Endothelial cell (in vitro differentiated cells): Measurements from ENCODE around the gene CDYL2. TPM values are rescaled to one million over a fixed set of nuclear protein-coding genes. Genes with fewer than 3 reads are reported as not detected.

Experiments
- DNase-seq: peaks from one replicate; pipeline ENCODE4 v3.0.0; 2021; ENCODE audit warnings: low spot score
- H3K27ac Mint-ChIP-seq: one replicate; pipeline ENCODE4 v1.8.0; 2021; ENCODE audit warnings: mixed read lengths, inconsistent platforms; ENCODE audit not compliant: unreplicated experiment
- H3K27me3 Mint-ChIP-seq: one replicate; pipeline ENCODE4 v1.8.0; 2021; ENCODE audit warnings: mild to moderate bottlenecking, moderate library complexity, mixed read lengths, inconsistent platforms; ENCODE audit not compliant: unreplicated experiment
- H3K36me3 Mint-ChIP-seq: one replicate; pipeline ENCODE4 v1.8.0; 2021; ENCODE audit warnings: mild to moderate bottlenecking, low read depth, mixed read lengths, inconsistent platforms; ENCODE audit not compliant: unreplicated experiment
- H3K4me1 Mint-ChIP-seq: one replicate; pipeline ENCODE4 v1.8.0; 2021; ENCODE audit warnings: mild to moderate bottlenecking, mixed read lengths, inconsistent platforms; ENCODE audit not compliant: unreplicated experiment
- H3K4me3 Mint-ChIP-seq: one replicate; pipeline ENCODE4 v1.8.0; 2021; ENCODE audit warnings: mild to moderate bottlenecking, mixed read lengths, inconsistent platforms; ENCODE audit not compliant: unreplicated experiment
- H3K9me3 Mint-ChIP-seq: one replicate; pipeline ENCODE4 v1.8.0; 2021; ENCODE audit warnings: mixed read lengths, inconsistent platforms; ENCODE audit not compliant: unreplicated experiment
- total RNA-seq: library from RNA; stranded (reverse); fragmentation: NEBNext Ultra II Directional; extraction: Animal tissue kit (Norgen Biotek cat#: 25700); gene quantifications from one replicate; pipeline ENCODE4 v1.2.1, GENCODE V29; 2021; ENCODE audit not compliant: unreplicated experiment
- TF ChIP-seq, protein P1 (sequence below): fragments of 200-600 bp; sonication (generic); IDR thresholded peaks from one replicate; pipeline ENCODE4 v1.5.0; 2021; ENCODE audit warnings: antibody characterized with exemption; ENCODE audit not compliant: unreplicated experiment

The CDYL2 gene
- total RNA-seq, 1 donor from 2014 or later, result 26.6 TPM

DNA sequence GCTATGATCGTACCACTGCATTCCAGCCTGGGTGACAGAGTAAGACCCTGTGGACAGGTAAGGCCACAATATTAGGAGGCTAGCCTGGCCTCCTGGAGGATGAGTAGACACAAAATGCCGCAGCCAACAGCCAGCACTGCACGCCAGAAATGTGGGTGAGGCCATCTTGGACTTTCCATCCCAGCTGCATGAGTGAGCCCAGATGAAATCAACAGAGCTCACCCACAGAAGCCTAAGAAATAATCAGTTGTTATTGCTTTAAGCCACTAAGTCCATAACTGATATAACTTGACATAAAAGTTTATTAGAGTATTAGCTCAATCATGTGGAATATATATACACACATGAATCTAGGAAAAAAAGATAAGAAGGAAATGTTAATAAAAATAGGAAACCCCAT, 101.7 kb downstream of the CDYL2 start:
- TF ChIP-seq, protein P1, sequence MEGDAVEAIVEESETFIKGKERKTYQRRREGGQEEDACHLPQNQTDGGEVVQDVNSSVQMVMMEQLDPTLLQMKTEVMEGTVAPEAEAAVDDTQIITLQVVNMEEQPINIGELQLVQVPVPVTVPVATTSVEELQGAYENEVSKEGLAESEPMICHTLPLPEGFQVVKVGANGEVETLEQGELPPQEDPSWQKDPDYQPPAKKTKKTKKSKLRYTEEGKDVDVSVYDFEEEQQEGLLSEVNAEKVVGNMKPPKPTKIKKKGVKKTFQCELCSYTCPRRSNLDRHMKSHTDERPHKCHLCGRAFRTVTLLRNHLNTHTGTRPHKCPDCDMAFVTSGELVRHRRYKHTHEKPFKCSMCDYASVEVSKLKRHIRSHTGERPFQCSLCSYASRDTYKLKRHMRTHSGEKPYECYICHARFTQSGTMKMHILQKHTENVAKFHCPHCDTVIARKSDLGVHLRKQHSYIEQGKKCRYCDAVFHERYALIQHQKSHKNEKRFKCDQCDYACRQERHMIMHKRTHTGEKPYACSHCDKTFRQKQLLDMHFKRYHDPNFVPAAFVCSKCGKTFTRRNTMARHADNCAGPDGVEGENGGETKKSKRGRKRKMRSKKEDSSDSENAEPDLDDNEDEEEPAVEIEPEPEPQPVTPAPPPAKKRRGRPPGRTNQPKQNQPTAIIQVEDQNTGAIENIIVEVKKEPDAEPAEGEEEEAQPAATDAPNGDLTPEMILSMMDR, result no peak
- no peaks in the 10 kb centered on the region for H3K36me3 Mint-ChIP-seq
- no peak overlapping the region for H3K4me3 Mint-ChIP-seq
- H3K9me3 Mint-ChIP-seq, result no peaks in the 10 kb centered on the region
- DNase-seq, result no peak
- H3K4me1 Mint-ChIP-seq, result peaks cover 4% of the 10 kb centered on the region
- H3K27me3 Mint-ChIP-seq, result peaks cover 5% of the 10 kb centered on the region
- no peak overlapping the region for H3K27ac Mint-ChIP-seq

DNA sequence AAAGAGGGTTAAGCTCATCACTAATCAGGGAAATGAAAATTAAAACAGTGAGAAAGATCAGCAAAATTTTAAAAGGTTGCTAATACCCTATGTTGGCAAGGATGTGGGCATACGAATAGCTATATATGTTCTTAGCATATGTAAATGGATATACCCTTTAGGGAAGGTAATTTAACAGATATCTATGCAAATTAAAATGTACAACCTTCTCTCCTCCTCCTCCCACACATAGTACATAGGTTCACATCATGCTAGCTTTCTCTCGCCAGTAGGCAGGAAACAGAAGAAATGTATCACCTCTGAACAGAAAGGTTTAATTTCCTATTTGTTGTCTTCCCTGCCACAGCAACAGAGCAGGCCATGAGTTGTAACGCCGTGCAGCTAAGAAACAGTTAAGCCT, 103.8 kb downstream of the CDYL2 start:
- TF ChIP-seq, protein P1, result no peak
- no peak for DNase-seq

DNA sequence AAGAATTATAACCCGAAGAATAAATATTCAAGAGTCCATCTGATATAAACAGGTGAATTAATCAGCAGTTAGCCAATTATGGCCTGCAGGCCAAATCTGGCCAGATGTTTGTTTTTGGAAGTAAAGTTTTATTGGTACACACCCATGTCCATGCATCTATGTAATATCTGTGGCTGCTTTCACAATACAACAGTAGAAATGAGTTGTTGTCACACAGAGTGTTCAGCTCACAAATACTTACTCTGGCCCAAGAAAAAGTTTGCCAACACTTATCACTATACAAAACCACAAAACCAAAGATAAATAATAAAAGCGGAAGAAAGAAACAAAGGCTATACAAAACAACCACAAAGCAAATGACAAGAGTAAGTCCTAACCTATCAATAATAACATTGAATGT, 109.4 kb downstream of the CDYL2 start:
- TF ChIP-seq, protein P1, result no peak
- DNase-seq, result no peak
- Mint-ChIP-seq H3K36me3 (peaks cover 4% of the 10 kb centered on the region), H3K27ac (no peak overlapping the region), H3K4me3 (no peak overlapping the region), H3K9me3 (no peaks in the 10 kb centered on the region), H3K4me1 (no peaks in the 10 kb centered on the region), H3K27me3 (peaks cover 5% of the 10 kb centered on the region)

More for the DNA sequence above, 103.8 kb downstream of the CDYL2 start:
- Mint-ChIP-seq H3K27ac (no peak overlapping the region), H3K4me3 (no peak overlapping the region), H3K4me1 (peaks cover 4% of the 10 kb centered on the region), H3K27me3 (peaks cover 3% of the 10 kb centered on the region), H3K36me3 (no peaks in the 10 kb centered on the region), H3K9me3 (no peaks in the 10 kb centered on the region)

DNA sequence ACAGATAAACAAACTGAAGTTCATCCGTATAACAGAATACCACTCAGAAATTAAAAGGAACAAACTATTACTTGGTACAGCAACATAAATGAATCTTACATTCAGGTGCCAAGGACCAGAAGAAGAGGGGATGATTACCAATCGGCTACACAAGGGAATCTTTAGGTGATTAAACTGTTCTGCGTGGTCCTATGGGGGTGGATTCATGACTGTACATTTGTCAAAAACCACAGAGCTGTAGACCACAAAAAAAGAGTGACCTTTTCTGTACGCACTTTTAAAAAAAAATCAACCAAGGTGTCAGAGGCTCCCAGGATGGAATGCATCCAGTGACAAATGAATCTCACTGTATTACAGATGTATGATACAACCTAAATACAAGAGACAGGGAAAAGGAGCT, 110.8 kb downstream of the CDYL2 start:
- TF ChIP-seq, protein P1, result no peak
- peaks cover 4% of the 10 kb centered on the region for H3K36me3 Mint-ChIP-seq
- H3K4me3 Mint-ChIP-seq, result no peak overlapping the region
- peaks cover 3% of the 10 kb centered on the region for H3K27me3 Mint-ChIP-seq
- peaks cover 4% of the 10 kb centered on the region for H3K4me1 Mint-ChIP-seq
- H3K9me3 Mint-ChIP-seq, result no peaks in the 10 kb centered on the region
- H3K27ac Mint-ChIP-seq, result no peak overlapping the region
- no peak for DNase-seq

DNA sequence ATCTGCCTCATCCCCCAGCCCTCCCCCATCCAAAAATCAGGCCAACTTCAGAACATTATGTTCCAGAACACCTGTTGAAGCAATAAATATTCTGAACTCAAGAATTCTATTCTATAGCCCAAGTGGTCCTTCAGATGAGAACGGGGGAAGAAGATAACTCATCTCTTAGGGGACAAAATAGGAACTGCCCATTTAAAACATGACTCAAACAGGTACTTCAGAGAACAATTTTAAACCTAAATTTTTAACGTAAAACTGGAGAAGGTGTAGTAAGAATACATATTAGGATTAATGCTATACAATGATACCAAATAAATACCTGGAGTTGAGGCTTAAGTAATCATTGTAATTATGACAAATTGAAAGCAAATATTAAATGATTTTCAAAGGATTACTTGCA, 112.1 kb downstream of the CDYL2 start:
- Mint-ChIP-seq H3K27ac (no peak overlapping the region), H3K27me3 (peaks cover 3% of the 10 kb centered on the region), H3K9me3 (no peaks in the 10 kb centered on the region), H3K4me1 (peaks cover 4% of the 10 kb centered on the region), H3K36me3 (peaks cover 4% of the 10 kb centered on the region), H3K4me3 (no peak overlapping the region)
- no peak for DNase-seq
- TF ChIP-seq, protein P1, result no peak
